Measurements from ENCODE around the gene P2RX7.
"Not testable (repeated sequence)": the region's sequence is repeated elsewhere in the genome, so short reads cannot be mapped to it uniquely, and the experiment has no call there.

P2RX7 gene

GRCh38 chr12:121158085-121158484, 25.4 kb downstream of the P2RX7 start:
- Histone ChIP-seq H3K4me1 (ENCODE audit: low read length) (no peaks in the 10 kb centered on the region), H4K20me1 (ENCODE audit: insufficient read depth, low read length) (no peaks in the 10 kb centered on the region), H3K27ac (ENCODE audit: low read length) (no peak overlapping the region), H3K9ac (ENCODE audit: low read length) (no peak overlapping the region), H3K4me2 (ENCODE audit: low read depth, low read length) (no peak overlapping the region), H3K4me3 (ENCODE audit: low read length) (no peak overlapping the region), H3K9me2 (replicated peaks; ENCODE audit: insufficient read depth, low read length) (no peaks in the 10 kb centered on the region), H3K9me3 (replicated peaks; ENCODE audit: insufficient read depth, low read length) (no peaks in the 10 kb centered on the region), H2AFZ (ENCODE audit: low read length) (no peak overlapping the region), H3F3A (ENCODE audit: insufficient read depth, low read length) (no peaks in the 10 kb centered on the region), H3K36me3 (replicated peaks; ENCODE audit: insufficient read depth, low read length) (no peaks in the 10 kb centered on the region), H3K27me3 (replicated peaks; ENCODE audit: insufficient read depth, low read length) (no peaks in the 10 kb centered on the region), H3K79me2 (ENCODE audit: low read length) (no peaks in the 10 kb centered on the region)
- DNase-seq = no peak
- TF ChIP-seq EZH2phosphoT487 (IDR thresholded peaks at IDR 0.05; ENCODE audit: low read length) = no peak
- TF ChIP-seq, protein P1, sequence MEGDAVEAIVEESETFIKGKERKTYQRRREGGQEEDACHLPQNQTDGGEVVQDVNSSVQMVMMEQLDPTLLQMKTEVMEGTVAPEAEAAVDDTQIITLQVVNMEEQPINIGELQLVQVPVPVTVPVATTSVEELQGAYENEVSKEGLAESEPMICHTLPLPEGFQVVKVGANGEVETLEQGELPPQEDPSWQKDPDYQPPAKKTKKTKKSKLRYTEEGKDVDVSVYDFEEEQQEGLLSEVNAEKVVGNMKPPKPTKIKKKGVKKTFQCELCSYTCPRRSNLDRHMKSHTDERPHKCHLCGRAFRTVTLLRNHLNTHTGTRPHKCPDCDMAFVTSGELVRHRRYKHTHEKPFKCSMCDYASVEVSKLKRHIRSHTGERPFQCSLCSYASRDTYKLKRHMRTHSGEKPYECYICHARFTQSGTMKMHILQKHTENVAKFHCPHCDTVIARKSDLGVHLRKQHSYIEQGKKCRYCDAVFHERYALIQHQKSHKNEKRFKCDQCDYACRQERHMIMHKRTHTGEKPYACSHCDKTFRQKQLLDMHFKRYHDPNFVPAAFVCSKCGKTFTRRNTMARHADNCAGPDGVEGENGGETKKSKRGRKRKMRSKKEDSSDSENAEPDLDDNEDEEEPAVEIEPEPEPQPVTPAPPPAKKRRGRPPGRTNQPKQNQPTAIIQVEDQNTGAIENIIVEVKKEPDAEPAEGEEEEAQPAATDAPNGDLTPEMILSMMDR (IDR thresholded peaks at IDR 0.05; ENCODE audit: low read length) = no peak
- no peak for TF ChIP-seq EZH2 (optimal IDR thresholded peaks at IDR 0.05; ENCODE audit: low read depth, low read length)

GRCh38 chr12:121158728-121159351, 26.2 kb downstream of the P2RX7 start:
- H3K27me3 ChIP-seq (replicated peaks; ENCODE audit: insufficient read depth, low read length); H3F3A ChIP-seq (ENCODE audit: insufficient read depth, low read length); DNase-seq: not testable (repeated sequence)

GRCh38 chr12:121159467-121160307, 27.0 kb downstream of the P2RX7 start:
- no peak overlapping the region for H2AFZ ChIP-seq (ENCODE audit: low read length)
- no peaks in the 10 kb centered on the region for H4K20me1 ChIP-seq (ENCODE audit: insufficient read depth, low read length)
- no peak overlapping the region for H3K4me3 ChIP-seq (ENCODE audit: low read length)
- no peaks in the 10 kb centered on the region for H3F3A ChIP-seq (ENCODE audit: insufficient read depth, low read length)
- no peaks in the 10 kb centered on the region for H3K4me1 ChIP-seq (ENCODE audit: low read length)
- no peak overlapping the region for H3K27ac ChIP-seq (ENCODE audit: low read length)
- no peaks in the 10 kb centered on the region for H3K36me3 ChIP-seq (replicated peaks; ENCODE audit: insufficient read depth, low read length)
- H3K4me2 ChIP-seq (ENCODE audit: low read depth, low read length) = no peak overlapping the region
- no peak for DNase-seq
- no peaks in the 10 kb centered on the region for H3K27me3 ChIP-seq (replicated peaks; ENCODE audit: insufficient read depth, low read length)
- no peak for TF ChIP-seq EZH2phosphoT487 (IDR thresholded peaks at IDR 0.05; ENCODE audit: low read length)
- no peaks in the 10 kb centered on the region for H3K9me2 ChIP-seq (replicated peaks; ENCODE audit: insufficient read depth, low read length)
- H3K9me3 ChIP-seq (replicated peaks; ENCODE audit: insufficient read depth, low read length) = no peaks in the 10 kb centered on the region
- no peak overlapping the region for H3K9ac ChIP-seq (ENCODE audit: low read length)
- H3K79me2 ChIP-seq (ENCODE audit: low read length) = no peaks in the 10 kb centered on the region

More at GRCh38 chr12:121158728-121159351, 26.2 kb downstream of the P2RX7 start:
- not testable (repeated sequence) for H4K20me1 ChIP-seq (ENCODE audit: insufficient read depth, low read length); H2AFZ ChIP-seq (ENCODE audit: low read length); H3K9me3 ChIP-seq (replicated peaks; ENCODE audit: insufficient read depth, low read length); H3K9ac ChIP-seq (ENCODE audit: low read length); H3K36me3 ChIP-seq (replicated peaks; ENCODE audit: insufficient read depth, low read length); H3K9me2 ChIP-seq (replicated peaks; ENCODE audit: insufficient read depth, low read length); H3K27ac ChIP-seq (ENCODE audit: low read length); H3K4me1 ChIP-seq (ENCODE audit: low read length); H3K4me3 ChIP-seq (ENCODE audit: low read length); H3K4me2 ChIP-seq (ENCODE audit: low read depth, low read length); H3K79me2 ChIP-seq (ENCODE audit: low read length)

DNA sequence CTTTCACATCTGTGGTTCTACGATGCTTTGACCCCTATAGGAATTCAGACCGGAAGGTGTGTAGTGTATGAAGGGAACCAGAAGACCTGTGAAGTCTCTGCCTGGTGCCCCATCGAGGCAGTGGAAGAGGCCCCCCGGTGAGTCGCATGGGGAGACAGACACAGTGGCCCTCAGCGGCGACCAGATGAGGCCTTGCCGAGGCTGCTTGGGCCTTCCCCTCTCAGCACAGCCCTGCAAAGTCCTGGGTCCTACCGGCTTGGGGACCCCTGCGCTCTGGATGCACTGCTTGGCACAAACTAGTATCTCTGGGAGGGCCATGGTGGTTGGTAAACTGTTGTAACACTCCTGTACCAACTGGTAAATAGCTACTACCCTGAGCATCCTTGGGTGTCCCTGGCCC, 29.7 kb downstream of the P2RX7 start:
- no peaks in the 10 kb centered on the region for H3K79me2 ChIP-seq (ENCODE audit: low read length)
- DNase-seq = no peak

More for the DNA sequence above, 29.7 kb downstream of the P2RX7 start:
- Histone ChIP-seq H3K4me3 (ENCODE audit: low read length) (no peak overlapping the region), H2AFZ (ENCODE audit: low read length) (no peak overlapping the region), H3K27me3 (replicated peaks; ENCODE audit: insufficient read depth, low read length) (no peaks in the 10 kb centered on the region), H3F3A (ENCODE audit: insufficient read depth, low read length) (no peaks in the 10 kb centered on the region), H3K36me3 (replicated peaks; ENCODE audit: insufficient read depth, low read length) (no peaks in the 10 kb centered on the region), H3K4me1 (ENCODE audit: low read length) (no peaks in the 10 kb centered on the region), H3K27ac (ENCODE audit: low read length) (no peak overlapping the region), H3K9me2 (replicated peaks; ENCODE audit: insufficient read depth, low read length) (no peaks in the 10 kb centered on the region), H3K9ac (ENCODE audit: low read length) (no peak overlapping the region), H3K9me3 (replicated peaks; ENCODE audit: insufficient read depth, low read length) (no peaks in the 10 kb centered on the region), H3K4me2 (ENCODE audit: low read depth, low read length) (no peak overlapping the region), H4K20me1 (ENCODE audit: insufficient read depth, low read length) (no peaks in the 10 kb centered on the region)
- TF ChIP-seq EZH2phosphoT487 (IDR thresholded peaks at IDR 0.05; ENCODE audit: low read length) (no peak), EZH2 (optimal IDR thresholded peaks at IDR 0.05; ENCODE audit: low read depth, low read length) (no peak)
- TF ChIP-seq, protein P1 (IDR thresholded peaks at IDR 0.05; ENCODE audit: low read length) = no peak
